GM12878 (cell line): ENCODE results near the gene NFKBIB. TPM values are rescaled to one million over a fixed set of nuclear protein-coding genes. Genes with fewer than 3 reads are reported as not detected.

Experiments used
- ATAC-seq: fragments of 200-7000 bp; cut with Tn5 transposase; 3 replicates; pipeline ENCODE4 v1.9.1; 2020; ENCODE audit warnings: mild to moderate bottlenecking, moderate library complexity
- BruUV-seq: library from RNA; stranded (reverse); fragments of 400-500 nt; replicated peaks from 2 replicates; lab custom pipeline; 2021; lab: Mats Ljungman, UMichigan
- CTCF ChIA-PET: fragments of 300-600 bp; sonication (Branson Sonifier 250); formaldehyde crosslinking; extraction: SDS; loops from one replicate; lab custom pipeline; 2021; ENCODE audit warnings: inconsistent platforms; lab: Yijun Ruan, JAX
- POLR2A ChIA-PET: fragments of 350-600 bp; formaldehyde crosslinking; extraction: SDS; loops from one replicate; lab custom pipeline; 2021; ENCODE audit warnings: inconsistent platforms; lab: Charles Lee
- RAD21 ChIA-PET: fragments of 300-600 bp; sonication (Branson Sonifier 250); formaldehyde crosslinking; loops from one replicate; lab custom pipeline; 2023; ENCODE audit warnings: antibody characterized with exemption; ENCODE audit not compliant: unreplicated experiment; lab: Charles Lee
- SMC1A ChIA-PET: fragments of 300-600 bp; sonication (Branson Sonifier 250); formaldehyde crosslinking; loops from one replicate; lab custom pipeline; 2023; ENCODE audit not compliant: unreplicated experiment, uncharacterized antibody; lab: Charles Lee
- DNase-seq: peaks from one replicate; pipeline ENCODE4 v3.0.0-alpha.2; 2011; ENCODE audit warnings: low read depth, low spot score
- FAIRE-seq: peaks from 3 replicates; lab custom pipeline; 2011; peaks lifted over from hg19 to GRCh38; lab: Jason Lieb, UNC
- H2AFZ ChIP-seq: 2 replicates; pipeline ENCODE4 v1.6.0; 2011; ENCODE audit warnings: low read depth, low read length, control low read depth; ENCODE audit not compliant: control insufficient read depth
- H3K27ac ChIP-seq: 2 replicates; pipeline ENCODE4 v1.5.1; 2011; ENCODE audit warnings: control low read depth; ENCODE audit not compliant: control insufficient read depth, insufficient read depth
- H3K27me3 ChIP-seq, 2 experiments: replicated peaks in 1 of 2; 2 replicates each; pipeline versions ENCODE4 v1.6.0 to v1.6.1; 2011; ENCODE audit warnings: low read length in 1 of 2; ENCODE audit not compliant: control insufficient read depth in 2 of 2, insufficient read depth in 2 of 2
- H3K36me3 ChIP-seq, 2 experiments: 2 replicates each; pipeline ENCODE4 v1.5.1; 2011; ENCODE audit warnings: low read length in 1 of 2; ENCODE audit not compliant: control insufficient read depth in 2 of 2, insufficient read depth in 2 of 2
- H3K4me1 ChIP-seq: 2 replicates; pipeline ENCODE4 v1.6.1; 2011; ENCODE audit warnings: mild to moderate bottlenecking, low read length, moderate library complexity, mixed read lengths; ENCODE audit not compliant: control insufficient read depth, insufficient read depth
- H3K4me2 ChIP-seq: 2 replicates; pipeline ENCODE4 v1.6.0; 2011; ENCODE audit warnings: control low read depth; ENCODE audit not compliant: control insufficient read depth, insufficient read depth
- H3K4me3 ChIP-seq: fragments of 200-600 bp; sonication (generic); 2 replicates; pipeline ENCODE4 v1.5.1; 2016
- H3K79me2 ChIP-seq: 2 replicates; pipeline ENCODE4 v1.6.0; 2011; ENCODE audit warnings: low read length; ENCODE audit not compliant: control insufficient read depth, insufficient read depth
- H3K9ac ChIP-seq: 2 replicates; pipeline ENCODE4 v1.8.0; 2011; ENCODE audit warnings: low read length, control low read depth, mixed read lengths; ENCODE audit not compliant: control insufficient read depth, insufficient read depth
- H3K9me3 ChIP-seq: replicated peaks from 3 replicates; pipeline ENCODE4 v1.5.1; 2011; ENCODE audit warnings: mild to moderate bottlenecking, low read length; ENCODE audit not compliant: control insufficient read depth, insufficient read depth
- H4K20me1 ChIP-seq: 2 replicates; pipeline ENCODE4 v1.6.0; 2011; ENCODE audit not compliant: control insufficient read depth, insufficient read depth
- ASH2L ChIP-seq: fragments of 300-600, 200-600 bp; sonication (generic); IDR thresholded peaks from 2 replicates; pipeline ENCODE4 v1.6.1; 2017; ENCODE audit warnings: low read depth, mild to moderate bottlenecking, borderline replicate concordance
- ATF3 ChIP-seq: IDR thresholded peaks from 2 replicates; pipeline ENCODE4 v1.6.1; 2011; ENCODE audit warnings: low read depth, mild to moderate bottlenecking, low read length, moderate library complexity, borderline replicate concordance; ENCODE audit errors: extremely low read depth
- CBFB ChIP-seq: IDR thresholded peaks from 2 replicates; pipeline ENCODE4 v1.6.1; 2016; ENCODE audit warnings: antibody characterized with exemption, low read depth
- CREB1 ChIP-seq: IDR thresholded peaks from 2 replicates; pipeline ENCODE4 v1.6.1; 2012; ENCODE audit warnings: low read depth, mild to moderate bottlenecking, inconsistent platforms
- EED ChIP-seq: sonication (generic); IDR thresholded peaks from 2 replicates; pipeline ENCODE4 v1.6.1; 2016; ENCODE audit warnings: antibody characterized with exemption, low read depth
- EP300 ChIP-seq, 2 experiments: fragments of 150-350 bp in 1 of 2; IDR thresholded peaks; 2 replicates each; pipeline ENCODE4 v1.6.1; 2011 to 2012; ENCODE audit warnings: low read depth in 2 of 2, low read length in 2 of 2, borderline replicate concordance in 1 of 2, improper control_type of control experiment in 1 of 2, inconsistent platforms in 1 of 2; ENCODE audit not compliant: control insufficient read depth in 1 of 2
- LARP7 ChIP-seq: fragments of 450-650 bp; IDR thresholded peaks from 2 replicates; pipeline ENCODE4 v1.6.1; 2017; ENCODE audit warnings: mild to moderate bottlenecking
- MEF2A ChIP-seq: IDR thresholded peaks from 2 replicates; pipeline ENCODE4 v1.6.1; 2011; ENCODE audit warnings: low read depth, mild to moderate bottlenecking, low read length, moderate library complexity; ENCODE audit not compliant: insufficient read depth
- MTA3 ChIP-seq: IDR thresholded peaks from 2 replicates; pipeline ENCODE4 v1.6.1; 2012; ENCODE audit warnings: low read length, inconsistent platforms, borderline replicate concordance
- MXI1 ChIP-seq: fragments of 150-350 bp; IDR thresholded peaks from 2 replicates; pipeline ENCODE4 v1.6.1; 2011; ENCODE audit warnings: low read depth, mild to moderate bottlenecking, inconsistent platforms, low read length, improper control_type of control experiment
- PAX8 ChIP-seq: fragments of 450-650 bp; IDR thresholded peaks from 2 replicates; pipeline ENCODE4 v1.6.1; 2017; ENCODE audit warnings: mild to moderate bottlenecking, moderate library complexity
- POU2F2 ChIP-seq: IDR thresholded peaks from 3 replicates; pipeline ENCODE4 v1.6.1; 2011; ENCODE audit warnings: low read depth, mild to moderate bottlenecking, low read length, borderline replicate concordance
- REST ChIP-seq: IDR thresholded peaks from 2 replicates; pipeline ENCODE4 v1.6.1; 2012; ENCODE audit warnings: mild to moderate bottlenecking, low read depth, low read length
- RUNX3 ChIP-seq: IDR thresholded peaks from 2 replicates; pipeline ENCODE4 v1.6.1; 2012; ENCODE audit warnings: low read length, inconsistent platforms
- SKIL ChIP-seq: fragments of 450-650 bp; IDR thresholded peaks from 2 replicates; pipeline ENCODE4 v1.6.1; 2017; ENCODE audit warnings: mild to moderate bottlenecking, low read depth, inconsistent platforms; ENCODE audit not compliant: poor library complexity, severe bottlenecking
- STAT3 ChIP-seq: IDR thresholded peaks from 2 replicates; pipeline ENCODE4 v1.6.1; 2011; ENCODE audit warnings: low read depth, low read length, improper control_type of control experiment
- TCF3 ChIP-seq: IDR thresholded peaks from 2 replicates; pipeline ENCODE4 v1.6.1; 2012; ENCODE audit warnings: low read depth, mild to moderate bottlenecking, low read length, borderline replicate concordance; ENCODE audit not compliant: insufficient read depth
- ZNF207 ChIP-seq: fragments of 450-650 bp; IDR thresholded peaks from 2 replicates; pipeline ENCODE4 v1.6.1; 2014; ENCODE audit warnings: antibody characterized with exemption, mild to moderate bottlenecking, borderline replicate concordance
- WGBS: methylation state at CpG from one replicate; pipeline ENCODE4 v1.1.6; 2016; ENCODE audit warnings: low lambda C conversion rate; ENCODE audit not compliant: insufficient replicate concordance, insufficient coverage; ENCODE audit errors: missing lambda C conversion rate; 5-methylcytosine and 5-hydroxymethylcytosine counted together
- in situ Hi-C: fragments of 300-500 bp; cut with MboI; formaldehyde crosslinking; loops from 9 replicates; pipeline ENCODE4 v1.14.3; 2018; ENCODE audit warnings: mixed read lengths
- intact Hi-C: fragments of 100-400 bp; cut with micrococcal nuclease; formaldehyde crosslinking; loops from one replicate; pipeline ENCODE4 v1.14.2; 2022; ENCODE audit not compliant: unreplicated experiment
- polyA plus RNA-seq, 11 experiments: library from polyadenylated mRNA; depleted of rRNA in 4 of 11; unstranded in 6 of 11; stranded (reverse) in 5 of 11; fragments of >200 nt; fragmentation: Nextera tagmentation in 4 of 11; fragmentation: Illumina TruSeq in 1 of 11; extraction: Ambion mirVana in 4 of 11; extraction: Trizol in 1 of 11; gene quantifications; 1 replicate in 1 of 11; 2 replicates in 10 of 11; pipeline versions ENCODE4 v1.2.1 to v1.2.3, GENCODE V29; 2011 to 2016; ENCODE audit warnings: inconsistent platforms in 2 of 11, missing spikeins in 2 of 11, low read depth in 1 of 11
- total RNA-seq, 4 experiments: library from RNA; depleted of rRNA in 3 of 4; stranded (reverse); fragments of >200 nt in 3 of 4; fragmentation: Illumina TruSeq in 1 of 4; extraction: Trizol in 1 of 4; gene quantifications; 2 replicates each; pipeline versions ENCODE4 v1.2.1 to v1.2.3, GENCODE V29; 2013 to 2021

Gene NFKBIB
- total and polyA plus RNA-seq, 10 of the 15 experiments (the other 5 are each of a cell fraction or from before 2014, with no cell fraction given) = 1.2 to 60.9 (median 31.0) TPM

- ATAC-seq (no peak), FAIRE-seq (no peak), DNase-seq (no peak)
- H3K27me3 ChIP-seq = no peaks in the 10 kb centered on the region
- TF ChIP-seq TCF3 (no peak), MTA3 (no peak), MXI1 (no peak), ASH2L (no peak), EP300 (IDR thresholded peaks at IDR 0.05; ENCODE audit: borderline replicate concordance in 1 of 2, control insufficient read depth in 1 of 2, low read depth in 2 of 2, low read length in 2 of 2) (no peak), CBFB (no peak), EED (no peak), LARP7 (no peak), REST (no peak), PAX8 (no peak), CREB1 (no peak), ZNF207 (no peak), MEF2A (no peak), STAT3 (no peak), RUNX3 (no peak), SKIL (no peak), ATF3 (no peak), POU2F2 (no peak)
- CTCF ChIA-PET = no interaction called here
- BruUV-seq = no TSS peak
- SMC1A ChIA-PET = no interaction called here
- no peak overlapping the region for H3K4me3 ChIP-seq
- RAD21 ChIA-PET = no interaction called here
- H3K4me2 ChIP-seq = no peak overlapping the region
- peaks cover 1 to 14% of the 10 kb centered on the region in 2 experiments for H3K36me3 ChIP-seq
- H3K9ac ChIP-seq = no peak overlapping the region
- H2AFZ ChIP-seq = no peak overlapping the region
- POLR2A ChIA-PET = interaction anchor here (0.8 kb wide), 1 partner anchor 185 kb away, joined by 5 read pairs; no protein-coding TSS in a partner anchor
- no peaks in the 10 kb centered on the region for H4K20me1 ChIP-seq
- H3K79me2 ChIP-seq = no peaks in the 10 kb centered on the region; the same call in 1 of the 2 replicates
- H3K9me3 ChIP-seq = no peaks in the 10 kb centered on the region
- in situ Hi-C loops = no loop called here
- H3K27ac ChIP-seq = no peak overlapping the region
- intact Hi-C loops = no loop called here
- H3K4me1 ChIP-seq = no peaks in the 10 kb centered on the region
- 69% methylated on average over 5 of the region's 5 CpGs for WGBS
Observed at GRCh38 chr19:38922482-38922881, 22.7 kb downstream of the NFKBIB start.
